HEK293T (cell line): Measurements from ENCODE around the gene ZBTB38.

ENCODE experiments used
- CTCF ChIA-PET: fragments of 350-600 bp; formaldehyde crosslinking; extraction: SDS; loops from one replicate; lab custom pipeline; 2021; ENCODE audit warnings: antibody characterized with exemption, inconsistent platforms; lab: Yijun Ruan, JAX
- POLR2A ChIA-PET: fragments of 350-600 bp; formaldehyde crosslinking; extraction: SDS; loops from one replicate; lab custom pipeline; 2020; ENCODE audit warnings: antibody characterized with exemption, inconsistent platforms; lab: Yijun Ruan, JAX
- DNase-seq: peaks from one replicate; pipeline ENCODE4 v3.0.0; 2012; ENCODE audit warnings: mixed read lengths; ENCODE audit errors: extremely low spot score
- ARNT ChIP-seq: fragments of 450-650 bp; IDR thresholded peaks from 2 replicates; pipeline ENCODE4 v1.6.1; 2017; ENCODE audit warnings: mild to moderate bottlenecking
- BHLHE40 ChIP-seq: fragments of 450-650 bp; IDR thresholded peaks from 2 replicates; pipeline ENCODE4 v1.6.1; 2016; ENCODE audit warnings: mild to moderate bottlenecking, moderate library complexity, borderline replicate concordance
- CTBP1 ChIP-seq: fragments of 450-650 bp; IDR thresholded peaks from 2 replicates; pipeline ENCODE4 v1.6.1; 2016; ENCODE audit warnings: borderline replicate concordance
- ELF4 ChIP-seq: fragments of 450-650 bp; IDR thresholded peaks from 2 replicates; pipeline ENCODE4 v1.6.1; 2017; ENCODE audit warnings: antibody characterized with exemption
- FOXA1 ChIP-seq: fragments of 450-650 bp; IDR thresholded peaks from 2 replicates; pipeline ENCODE4 v1.6.1; 2016; ENCODE audit warnings: mild to moderate bottlenecking
- FOXK2 ChIP-seq: fragments of 450-650 bp; IDR thresholded peaks from 2 replicates; pipeline ENCODE4 v1.6.1; 2016; ENCODE audit warnings: mild to moderate bottlenecking
- FOXM1 ChIP-seq: fragments of 450-650 bp; IDR thresholded peaks from 2 replicates; pipeline ENCODE4 v1.6.1; 2017; ENCODE audit warnings: mild to moderate bottlenecking, borderline replicate concordance
- HDGF ChIP-seq: fragments of 450-650 bp; IDR thresholded peaks from 2 replicates; pipeline ENCODE4 v1.6.1; 2017; ENCODE audit warnings: antibody characterized with exemption, borderline replicate concordance
- L3MBTL2 ChIP-seq: fragments of 450-650 bp; conservative IDR thresholded peaks from 2 replicates; pipeline ENCODE4 v1.6.1; 2016; ENCODE audit warnings: mild to moderate bottlenecking
- LEF1 ChIP-seq: fragments of 450-650 bp; IDR thresholded peaks from 2 replicates; pipeline ENCODE4 v1.6.1; 2017; ENCODE audit warnings: mild to moderate bottlenecking, borderline replicate concordance
- NFRKB ChIP-seq: fragments of 450-650 bp; IDR thresholded peaks from 2 replicates; pipeline ENCODE4 v1.6.1; 2016; ENCODE audit warnings: mild to moderate bottlenecking, moderate library complexity
- PKNOX1 ChIP-seq: fragments of 450-650 bp; IDR thresholded peaks from 2 replicates; pipeline ENCODE4 v1.6.1; 2016
- SP1 ChIP-seq: fragments of 450-650 bp; IDR thresholded peaks from 2 replicates; pipeline ENCODE4 v1.6.1; 2017
- SUZ12 ChIP-seq: fragments of 450-650 bp; IDR thresholded peaks from 2 replicates; pipeline ENCODE4 v1.6.1; 2016; ENCODE audit warnings: mild to moderate bottlenecking
- TARDBP ChIP-seq: fragments of 450-650 bp; IDR thresholded peaks from 2 replicates; pipeline ENCODE4 v1.6.1; 2016
- ZNF384 ChIP-seq: fragments of 450-650 bp; IDR thresholded peaks from 2 replicates; pipeline ENCODE4 v1.6.1; 2016

ZBTB38 gene

GRCh38 chr3:141413801-141414689, 45.7 kb downstream of the ZBTB38 start:
- DNase-seq: no peak
- CTCF ChIA-PET: no interaction called here
- POLR2A ChIA-PET: no interaction called here
- TF ChIP-seq FOXA1 (no peak), ZNF384 (no peak), L3MBTL2 (no peak), SUZ12 (no peak), PKNOX1 (no peak), SP1 (no peak)

GRCh38 chr3:141414800-141415462, 46.6 kb downstream of the ZBTB38 start:
- TF ChIP-seq CTBP1: no peak
- no peak for TF ChIP-seq NFRKB
- no peak for TF ChIP-seq ARNT
- no peak for TF ChIP-seq FOXK2
- TF ChIP-seq L3MBTL2: no peak
- TF ChIP-seq SP1: no peak
- no peak for TF ChIP-seq TARDBP
- no peak for TF ChIP-seq ZNF384
- no peak for TF ChIP-seq FOXA1
- no peak for TF ChIP-seq BHLHE40
- TF ChIP-seq FOXM1: no peak
- TF ChIP-seq LEF1: no peak
- TF ChIP-seq ELF4: no peak
- no peak for TF ChIP-seq HDGF
- no peak for TF ChIP-seq SUZ12
- no peak for TF ChIP-seq PKNOX1
- DNase-seq: no peak

GRCh38 chr3:141415953-141416352, 47.6 kb downstream of the ZBTB38 start:
- DNase-seq: no peak
- no peak for TF ChIP-seq SP1
- TF ChIP-seq HDGF: no peak
- TF ChIP-seq ELF4: no peak
- no peak for TF ChIP-seq L3MBTL2
- CTCF ChIA-PET: no interaction called here
- POLR2A ChIA-PET: no interaction called here

More at GRCh38 chr3:141414800-141415462, 46.6 kb downstream of the ZBTB38 start:
- ChIA-PET POLR2A (no interaction called here), CTCF (no interaction called here)
